HepG2 (cell line): ENCODE measurements around the gene ARHGAP12. TPM values are rescaled to one million over a fixed set of nuclear protein-coding genes. Genes with fewer than 3 reads are reported as not detected.
A peak's percentile ranks its signal among the peaks of the same experiment; 100 is the strongest.

ENCODE experiments used
- CBFB ChIP-seq: sonication (generic); formaldehyde crosslinking; IDR thresholded peaks from 2 replicates; pipeline ENCODE4 v1.4.0; 2020; ENCODE audit warnings: missing genetic modification reagents
- CEBPB ChIP-seq: IDR thresholded peaks from 2 replicates; pipeline ENCODE4 v1.6.1; 2011; ENCODE audit warnings: low read depth, low read length, improper control_type of control experiment, borderline replicate concordance
- CTCF ChIP-seq: sonication (generic); formaldehyde crosslinking; IDR thresholded peaks from 2 replicates; pipeline ENCODE4 v1.5.0; 2020; ENCODE audit warnings: mild to moderate bottlenecking, missing genetic modification reagents, moderate library complexity
- SAFB2 ChIP-seq: sonication (generic); formaldehyde crosslinking; IDR thresholded peaks from 2 replicates; pipeline ENCODE4 v1.5.1; 2020; ENCODE audit warnings: missing genetic modification reagents, low read depth, mild to moderate bottlenecking, borderline replicate concordance
- SRF ChIP-seq: IDR thresholded peaks from 2 replicates; pipeline ENCODE4 v1.6.1; 2011; ENCODE audit warnings: mild to moderate bottlenecking, low read depth, low read length, moderate library complexity
- SSRP1 ChIP-seq: IDR thresholded peaks from 2 replicates; pipeline ENCODE4 v1.6.1; 2016; ENCODE audit warnings: control low read depth
- ZGPAT ChIP-seq: IDR thresholded peaks from 2 replicates; pipeline ENCODE4 v1.6.1; 2016; ENCODE audit warnings: mild to moderate bottlenecking
- ZNF646 ChIP-seq: sonication (generic); formaldehyde crosslinking; IDR thresholded peaks from 2 replicates; pipeline ENCODE4 v1.9.0; 2021; ENCODE audit warnings: mild to moderate bottlenecking, missing genetic modification reagents
- ZXDC ChIP-seq: sonication (generic); formaldehyde crosslinking; IDR thresholded peaks from 2 replicates; pipeline ENCODE4 v1.5.0; 2020; ENCODE audit warnings: mild to moderate bottlenecking, missing genetic modification reagents
- polyA plus RNA-seq, 8 experiments: library from polyadenylated mRNA; depleted of rRNA in 3 of 8; stranded (reverse) in 7 of 8; unstranded in 1 of 8; fragments of >200 nt; fragmentation: Illumina TruSeq in 4 of 8; extraction: Trizol in 4 of 8; gene quantifications; 2 replicates each; pipeline versions ENCODE4 v1.2.1 to v1.2.3, GENCODE V29; 2011 to 2016; ENCODE audit warnings: low read depth in 4 of 8, missing spikeins in 1 of 8, mixed read lengths in 1 of 8; ENCODE audit not compliant: insufficient read depth in 1 of 8
- total RNA-seq, 5 experiments: library from RNA; depleted of rRNA; stranded (reverse); fragments of >200 nt; fragmentation: Illumina TruSeq; extraction: Trizol; gene quantifications; 2 replicates each; pipeline ENCODE4 v1.2.3, GENCODE V29; 2016; ENCODE audit warnings: low read depth in 1 of 5
- TF ChIP-seq, protein P1 (sequence below): sonication (generic); formaldehyde crosslinking; IDR thresholded peaks from 2 replicates; pipeline ENCODE4 v1.5.0; 2020; ENCODE audit warnings: mild to moderate bottlenecking, missing genetic modification reagents

ARHGAP12 gene
- total and polyA plus RNA-seq, 2 of the 13 experiments (the other 11 are each of a cell fraction or from before 2014, with no cell fraction given), result 25.0 to 54.6 TPM

DNA sequence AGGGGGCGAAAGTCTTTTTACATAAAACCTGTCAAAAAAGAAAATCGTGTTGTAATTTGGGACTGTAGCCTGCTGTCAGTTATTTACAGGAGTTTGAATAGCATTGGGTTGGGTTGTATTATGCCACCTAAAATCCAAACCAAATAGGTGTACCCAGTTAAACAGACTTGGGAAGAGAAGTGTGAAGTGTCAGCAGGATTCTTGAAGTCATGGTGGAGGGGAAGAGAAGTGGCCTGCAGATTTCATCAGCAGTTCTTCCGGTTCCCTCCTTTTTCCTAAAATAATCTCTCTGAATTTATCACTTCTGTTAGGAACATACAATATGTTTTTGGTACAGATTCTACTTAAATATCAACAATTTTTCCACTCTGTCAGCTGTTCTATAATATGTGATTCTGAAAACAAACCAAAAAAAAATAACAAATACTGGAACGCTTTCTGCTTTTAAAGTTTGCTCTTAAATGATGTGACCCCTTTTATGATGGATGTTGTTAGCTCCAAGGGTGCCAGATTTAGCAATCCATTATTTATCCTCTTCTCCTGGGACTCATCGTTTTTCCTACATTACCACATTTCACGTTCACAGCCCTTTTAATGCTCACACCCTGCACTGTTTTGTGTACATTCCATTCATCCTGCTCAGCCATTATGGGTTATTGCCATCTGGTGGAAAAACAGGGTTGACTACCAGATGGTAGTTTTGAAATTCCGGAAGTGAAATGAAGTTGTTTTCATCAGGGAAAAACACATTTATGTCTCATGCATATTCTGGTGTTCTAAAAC is 18.7 kb upstream of the ARHGAP12 start (continued):
- no peak for TF ChIP-seq ZXDC (CRISPR knock-in tag)
- TF ChIP-seq SAFB2 (CRISPR knock-in tag), result no peak
- TF ChIP-seq SRF, result no peak
- TF ChIP-seq CBFB (CRISPR knock-in tag), result no peak
- TF ChIP-seq SSRP1 (CRISPR knock-in tag), result no peak
- TF ChIP-seq CTCF (CRISPR knock-in tag), result peak; percentile 85
- TF ChIP-seq, protein P1, sequence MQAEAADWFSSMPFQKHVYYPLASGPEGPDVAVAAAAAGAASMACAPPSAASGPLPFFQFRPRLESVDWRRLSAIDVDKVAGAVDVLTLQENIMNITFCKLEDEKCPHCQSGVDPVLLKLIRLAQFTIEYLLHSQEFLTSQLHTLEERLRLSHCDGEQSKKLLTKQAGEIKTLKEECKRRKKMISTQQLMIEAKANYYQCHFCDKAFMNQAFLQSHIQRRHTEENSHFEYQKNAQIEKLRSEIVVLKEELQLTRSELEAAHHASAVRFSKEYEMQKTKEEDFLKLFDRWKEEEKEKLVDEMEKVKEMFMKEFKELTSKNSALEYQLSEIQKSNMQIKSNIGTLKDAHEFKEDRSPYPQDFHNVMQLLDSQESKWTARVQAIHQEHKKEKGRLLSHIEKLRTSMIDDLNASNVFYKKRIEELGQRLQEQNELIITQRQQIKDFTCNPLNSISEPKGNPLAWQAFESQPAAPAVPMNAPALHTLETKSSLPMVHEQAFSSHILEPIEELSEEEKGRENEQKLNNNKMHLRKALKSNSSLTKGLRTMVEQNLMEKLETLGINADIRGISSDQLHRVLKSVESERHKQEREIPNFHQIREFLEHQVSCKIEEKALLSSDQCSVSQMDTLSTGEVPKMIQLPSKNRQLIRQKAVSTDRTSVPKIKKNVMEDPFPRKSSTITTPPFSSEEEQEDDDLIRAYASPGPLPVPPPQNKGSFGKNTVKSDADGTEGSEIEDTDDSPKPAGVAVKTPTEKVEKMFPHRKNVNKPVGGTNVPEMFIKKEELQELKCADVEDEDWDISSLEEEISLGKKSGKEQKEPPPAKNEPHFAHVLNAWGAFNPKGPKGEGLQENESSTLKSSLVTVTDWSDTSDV (CRISPR knock-in tag), result no peak
- TF ChIP-seq CEBPB, result no peak
- peak; percentile 50; the same call in 1 of the 2 replicates for TF ChIP-seq ZNF646 (CRISPR knock-in tag)
- TF ChIP-seq ZGPAT (CRISPR knock-in tag), result peak; percentile 16; the same call in 1 of the 2 replicates
